DND-41 (cell line): ENCODE results near the gene C1orf21.

Experiments
- ATAC-seq: fragments of 200-7000 bp; cut with Tn5 transposase; 3 replicates; pipeline ENCODE4 v1.9.1; 2021; ENCODE audit warnings: low read depth; ENCODE audit not compliant: insufficient read depth
- DNase-seq: peaks from one replicate; pipeline ENCODE4 v3.0.0-alpha.2; 2020
- H2AFZ ChIP-seq: 2 replicates; pipeline ENCODE4 v1.6.0; 2012; ENCODE audit warnings: low read depth, low read length
- H3K27ac ChIP-seq: 2 replicates; pipeline ENCODE4 v1.5.1; 2012; ENCODE audit warnings: low read length, inconsistent platforms
- H3K27me3 ChIP-seq: fragments of 200-600 bp; sonication (generic); 2 replicates; pipeline ENCODE4 v1.6.0; 2012; ENCODE audit warnings: low read length, mild to moderate bottlenecking, inconsistent platforms; ENCODE audit not compliant: insufficient read depth, poor library complexity
- H3K36me3 ChIP-seq: 2 replicates; pipeline ENCODE4 v1.5.1; 2012; ENCODE audit warnings: low read length, inconsistent platforms; ENCODE audit not compliant: insufficient read depth
- H3K4me1 ChIP-seq: 2 replicates; pipeline ENCODE4 v1.5.1; 2012; ENCODE audit warnings: mild to moderate bottlenecking, low read length; ENCODE audit not compliant: insufficient read depth
- H3K4me2 ChIP-seq: 2 replicates; pipeline ENCODE4 v1.6.0; 2012; ENCODE audit warnings: mild to moderate bottlenecking, moderate library complexity, low read length, inconsistent platforms; ENCODE audit not compliant: insufficient read depth
- H3K4me3 ChIP-seq, 2 experiments: fragments of 200-600 bp in 1 of 2; shearing (Covaris generic) in 1 of 2; 2 replicates each; pipeline ENCODE4 v1.5.1; 2012 to 2016; ENCODE audit warnings: inconsistent platforms in 2 of 2, low read length in 2 of 2, mild to moderate bottlenecking in 2 of 2, low read depth in 1 of 2, moderate library complexity in 1 of 2
- H3K79me2 ChIP-seq: 2 replicates; pipeline ENCODE4 v1.6.0; 2012; ENCODE audit warnings: low read length, inconsistent platforms; ENCODE audit not compliant: insufficient read depth
- H3K9ac ChIP-seq: 2 replicates; pipeline ENCODE4 v1.6.0; 2012; ENCODE audit warnings: low read depth, mild to moderate bottlenecking, inconsistent platforms, low read length, moderate library complexity
- H3K9me3 ChIP-seq: 2 replicates; pipeline ENCODE4 v1.5.1; 2012; ENCODE audit warnings: low read length, moderate library complexity, mild to moderate bottlenecking, inconsistent platforms; ENCODE audit not compliant: insufficient read depth, severe bottlenecking
- H4K20me1 ChIP-seq: 2 replicates; pipeline ENCODE4 v1.6.0; 2012; ENCODE audit warnings: low read length; ENCODE audit not compliant: insufficient read depth
- EZH2 ChIP-seq: IDR thresholded peaks from 3 replicates; pipeline ENCODE4 v1.6.1; 2012; ENCODE audit warnings: borderline replicate concordance, low read depth, mild to moderate bottlenecking, moderate library complexity, low read length, inconsistent platforms; ENCODE audit not compliant: severe bottlenecking
- TF ChIP-seq, protein P1 (sequence below): IDR thresholded peaks from 2 replicates; pipeline ENCODE4 v1.5.1; 2012; ENCODE audit warnings: borderline replicate concordance, low read length, moderate library complexity, mild to moderate bottlenecking; ENCODE audit not compliant: poor library complexity, severe bottlenecking; ENCODE audit errors: extremely low read depth

C1orf21 gene

DNA sequence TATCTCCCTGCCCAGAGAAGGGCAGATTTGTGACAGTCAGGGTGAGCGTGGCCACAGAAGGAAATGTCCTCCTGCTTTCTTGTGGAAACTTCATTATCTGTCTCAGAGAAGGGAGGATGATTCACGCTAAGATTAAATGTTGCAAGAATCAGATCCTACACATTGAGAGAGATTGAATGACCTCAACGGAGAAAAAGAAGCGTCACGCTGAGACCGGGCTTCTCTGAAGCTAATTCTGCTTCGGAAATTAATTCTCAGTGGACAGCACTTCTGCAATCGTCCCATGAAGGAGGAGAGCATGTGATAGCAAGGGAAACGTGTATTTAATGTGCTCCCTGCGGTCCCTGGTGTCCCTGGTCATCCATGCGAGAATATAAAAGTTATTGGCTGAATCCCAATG, 19.8 kb upstream of the C1orf21 start:
- H3K27me3 ChIP-seq, result peaks cover 13% of the 10 kb centered on the region
- H3K4me3 ChIP-seq, result no peak overlapping the region
- no peak overlapping the region for H3K27ac ChIP-seq
- H3K36me3 ChIP-seq, result no peaks in the 10 kb centered on the region
- TF ChIP-seq, protein P1, sequence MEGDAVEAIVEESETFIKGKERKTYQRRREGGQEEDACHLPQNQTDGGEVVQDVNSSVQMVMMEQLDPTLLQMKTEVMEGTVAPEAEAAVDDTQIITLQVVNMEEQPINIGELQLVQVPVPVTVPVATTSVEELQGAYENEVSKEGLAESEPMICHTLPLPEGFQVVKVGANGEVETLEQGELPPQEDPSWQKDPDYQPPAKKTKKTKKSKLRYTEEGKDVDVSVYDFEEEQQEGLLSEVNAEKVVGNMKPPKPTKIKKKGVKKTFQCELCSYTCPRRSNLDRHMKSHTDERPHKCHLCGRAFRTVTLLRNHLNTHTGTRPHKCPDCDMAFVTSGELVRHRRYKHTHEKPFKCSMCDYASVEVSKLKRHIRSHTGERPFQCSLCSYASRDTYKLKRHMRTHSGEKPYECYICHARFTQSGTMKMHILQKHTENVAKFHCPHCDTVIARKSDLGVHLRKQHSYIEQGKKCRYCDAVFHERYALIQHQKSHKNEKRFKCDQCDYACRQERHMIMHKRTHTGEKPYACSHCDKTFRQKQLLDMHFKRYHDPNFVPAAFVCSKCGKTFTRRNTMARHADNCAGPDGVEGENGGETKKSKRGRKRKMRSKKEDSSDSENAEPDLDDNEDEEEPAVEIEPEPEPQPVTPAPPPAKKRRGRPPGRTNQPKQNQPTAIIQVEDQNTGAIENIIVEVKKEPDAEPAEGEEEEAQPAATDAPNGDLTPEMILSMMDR, result no peak
- no peak for TF ChIP-seq EZH2
- no peak overlapping the region for H3K4me2 ChIP-seq
- H3K9ac ChIP-seq, result no peak overlapping the region
- H3K9me3 ChIP-seq, result no peaks in the 10 kb centered on the region
- no peak for ATAC-seq
- no peaks in the 10 kb centered on the region for H3K4me1 ChIP-seq
- H2AFZ ChIP-seq, result no peak overlapping the region
- H3K79me2 ChIP-seq, result no peaks in the 10 kb centered on the region
- DNase-seq, result no peak
- no peaks in the 10 kb centered on the region for H4K20me1 ChIP-seq

DNA sequence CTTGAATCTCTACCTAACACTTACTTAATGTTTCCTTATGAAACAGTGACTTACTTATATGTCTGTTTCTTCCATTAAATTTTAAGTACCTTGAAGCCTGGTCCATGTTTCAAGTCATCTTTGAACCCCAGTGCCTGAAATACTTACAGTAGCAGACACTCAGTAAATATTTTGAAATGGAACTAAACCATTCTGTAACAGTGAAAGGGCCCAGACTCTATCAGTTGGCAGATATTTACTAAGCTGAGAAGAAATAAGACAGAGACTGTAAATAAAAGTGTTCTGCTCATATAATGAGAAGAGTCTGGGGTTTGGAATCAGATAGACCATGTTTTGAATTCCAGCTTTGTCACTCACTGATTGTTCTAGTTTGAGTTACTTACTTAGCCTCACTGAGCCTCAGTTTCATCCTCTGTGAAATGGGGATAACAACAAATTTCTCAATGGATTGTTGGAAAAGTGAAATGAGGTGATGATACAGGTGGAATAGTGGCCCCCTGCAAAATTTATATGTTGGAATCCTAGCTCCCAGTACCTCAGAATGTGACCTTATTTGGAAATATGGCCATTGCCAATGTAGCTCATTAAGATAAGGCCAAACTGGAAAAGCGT, 19.3 kb upstream of the C1orf21 start:
- no peak overlapping the region for H3K27ac ChIP-seq
- H4K20me1 ChIP-seq, result no peaks in the 10 kb centered on the region
- H3K4me3 ChIP-seq, result no peak overlapping the region
- no peaks in the 10 kb centered on the region for H3K36me3 ChIP-seq
- H3K4me1 ChIP-seq, result no peaks in the 10 kb centered on the region
- H3K27me3 ChIP-seq, result peaks cover 13% of the 10 kb centered on the region
- H3K4me2 ChIP-seq, result no peak overlapping the region
- no peak overlapping the region for H3K9ac ChIP-seq
- no peaks in the 10 kb centered on the region for H3K79me2 ChIP-seq
- ATAC-seq (no peak), DNase-seq (no peak)
- TF ChIP-seq, protein P1, result no peak
- no peak for TF ChIP-seq EZH2
- no peaks in the 10 kb centered on the region for H3K9me3 ChIP-seq
- H2AFZ ChIP-seq, result no peak overlapping the region

DNA sequence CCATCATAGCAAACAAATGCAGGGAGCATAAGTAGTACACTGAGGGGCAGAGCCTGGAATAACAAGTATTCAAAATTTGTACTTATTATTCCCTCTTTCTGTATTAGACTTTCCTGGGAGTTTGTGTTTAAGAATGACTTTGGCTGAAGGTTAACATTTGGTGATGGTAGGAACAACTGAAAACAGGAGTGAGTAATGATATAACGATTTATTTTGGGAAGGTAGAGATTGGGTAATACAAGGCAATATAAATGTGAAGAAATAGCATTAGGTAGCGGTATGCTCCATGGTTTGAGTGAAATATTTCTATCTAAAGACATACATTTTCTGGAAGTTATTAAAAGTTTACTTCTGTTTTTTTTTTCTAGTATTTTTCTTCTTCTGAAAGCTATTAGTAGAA, 18.5 kb upstream of the C1orf21 start:
- no peak overlapping the region for H3K4me3 ChIP-seq
- no peaks in the 10 kb centered on the region for H3K4me1 ChIP-seq
- TF ChIP-seq, protein P1, result no peak
- no peak for TF ChIP-seq EZH2
- H3K36me3 ChIP-seq, result no peaks in the 10 kb centered on the region
- no peak overlapping the region for H3K27ac ChIP-seq
- ATAC-seq (no peak), DNase-seq (no peak)
- no peaks in the 10 kb centered on the region for H3K9me3 ChIP-seq
- H3K27me3 ChIP-seq, result peaks cover 13% of the 10 kb centered on the region
- H3K79me2 ChIP-seq, result no peaks in the 10 kb centered on the region
- no peak overlapping the region for H3K9ac ChIP-seq
- no peak overlapping the region for H2AFZ ChIP-seq
- H4K20me1 ChIP-seq, result no peaks in the 10 kb centered on the region
- no peak overlapping the region for H3K4me2 ChIP-seq
